CD14-positive monocyte (primary cell): ENCODE results near the gene TOGARAM2. TPM values are rescaled to one million over a fixed set of nuclear protein-coding genes. Genes with fewer than 3 reads are reported as not detected.

Source experiments
- DNase-seq, 3 donors: peaks; one replicate each; pipeline ENCODE4 v3.0.0-alpha.2; 2011 to 2022
- H2AFZ ChIP-seq: 2 replicates; pipeline ENCODE4 v1.6.0; 2012; ENCODE audit warnings: mild to moderate bottlenecking, low read depth, low read length, inconsistent platforms; ENCODE audit not compliant: insufficient read depth, poor library complexity, severe bottlenecking
- H3K27ac ChIP-seq, 2 donors: 1 replicate in 1 of 2; 2 replicates in 1 of 2; pipeline ENCODE4 v1.5.1; 2012 to 2013; ENCODE audit warnings: low read length in 2 of 2, control low read depth in 1 of 2, inconsistent platforms in 1 of 2, low read depth in 1 of 2, mild to moderate bottlenecking in 1 of 2
- H3K27me3 ChIP-seq, 2 donors: one replicate each; pipeline versions ENCODE4 v1.6.0 to v1.6.1; 2011 to 2013; ENCODE audit warnings: low read length in 2 of 2; ENCODE audit not compliant: control insufficient read depth in 2 of 2, insufficient read depth in 2 of 2
- H3K36me3 ChIP-seq, 2 donors: replicated peaks in 1 of 2; 1 replicate in 1 of 2; 2 replicates in 1 of 2; pipeline versions ENCODE4 v1.5.1 to v1.6.1; 2012 to 2013; ENCODE audit warnings: low read length in 2 of 2, control low read depth in 1 of 2, inconsistent platforms in 1 of 2, mild to moderate bottlenecking in 1 of 2; ENCODE audit not compliant: insufficient read depth in 2 of 2, control insufficient read depth in 1 of 2
- H3K4me1 ChIP-seq, 2 donors: 1 replicate in 1 of 2; 2 replicates in 1 of 2; pipeline versions ENCODE4 v1.5.1 to v1.6.1; 2012 to 2013; ENCODE audit warnings: low read length in 2 of 2, control low read depth in 1 of 2, inconsistent platforms in 1 of 2, mild to moderate bottlenecking in 1 of 2, moderate library complexity in 1 of 2; ENCODE audit not compliant: insufficient read depth in 2 of 2, control insufficient read depth in 1 of 2
- H3K4me2 ChIP-seq: replicated peaks from 2 replicates; pipeline ENCODE3; 2012; ENCODE audit warnings: low read length, moderate library complexity, mild to moderate bottlenecking; ENCODE audit not compliant: poor library complexity, severe bottlenecking; ENCODE audit errors: extremely low read depth
- H3K4me3 ChIP-seq, 3 experiments: fragments of 200-600 bp in 1 of 3; sonication (generic) in 1 of 3; replicated peaks in 1 of 3; 1 replicate in 2 of 3; 2 replicates in 1 of 3; pipeline ENCODE4 v1.5.1; 2011 to 2013; ENCODE audit warnings: low read length in 3 of 3, mild to moderate bottlenecking in 3 of 3, control low read depth in 2 of 3, low read depth in 2 of 3, inconsistent platforms in 1 of 3, moderate library complexity in 1 of 3
- H3K79me2 ChIP-seq: 2 replicates; pipeline ENCODE4 v1.6.0; 2012; ENCODE audit warnings: mild to moderate bottlenecking, control low read depth, inconsistent platforms, low read length, moderate library complexity; ENCODE audit not compliant: insufficient read depth
- H3K9ac ChIP-seq: 2 replicates; pipeline ENCODE4 v1.6.0; 2017; ENCODE audit warnings: low read length, mild to moderate bottlenecking; ENCODE audit not compliant: insufficient read depth, poor library complexity, severe bottlenecking
- H3K9me3 ChIP-seq, 2 donors: replicated peaks in 1 of 2; 1 replicate in 1 of 2; 2 replicates in 1 of 2; pipeline versions ENCODE4 v1.5.1 to v1.6.1; 2012 to 2013; ENCODE audit warnings: low read length in 2 of 2, control low read depth in 1 of 2; ENCODE audit not compliant: control insufficient read depth in 1 of 2, insufficient read depth in 1 of 2
- H4K20me1 ChIP-seq: 2 replicates; pipeline ENCODE4 v1.6.0; 2012; ENCODE audit warnings: mild to moderate bottlenecking, low read length, control low read depth, moderate library complexity; ENCODE audit not compliant: insufficient read depth
- H3K27ac Mint-ChIP-seq, 7 donors: one replicate each; pipeline ENCODE4 v1.8.0; 2020; ENCODE audit warnings: mild to moderate bottlenecking in 7 of 7, mixed read lengths in 7 of 7, moderate library complexity in 6 of 7, inconsistent platforms in 2 of 7
- H3K27me3 Mint-ChIP-seq, 3 donors: one replicate each; pipeline ENCODE4 v1.8.0; 2021 to 2022; ENCODE audit warnings: low read depth in 3 of 3, mild to moderate bottlenecking in 3 of 3, mixed read lengths in 3 of 3, moderate library complexity in 3 of 3, inconsistent platforms in 1 of 3
- H3K36me3 Mint-ChIP-seq, 2 donors: one replicate each; pipeline ENCODE4 v1.8.0; 2020; ENCODE audit warnings: mixed read lengths in 2 of 2, inconsistent platforms in 1 of 2, mild to moderate bottlenecking in 1 of 2
- H3K4me1 Mint-ChIP-seq: one replicate; pipeline ENCODE4 v1.8.0; 2020; ENCODE audit warnings: mild to moderate bottlenecking, mixed read lengths
- H3K4me3 Mint-ChIP-seq, 2 donors: one replicate each; pipeline ENCODE4 v1.8.0; 2020; ENCODE audit warnings: mild to moderate bottlenecking in 2 of 2, mixed read lengths in 2 of 2, moderate library complexity in 1 of 2
- H3K9me3 Mint-ChIP-seq, 7 donors: one replicate each; pipeline ENCODE4 v1.8.0; 2020 to 2022; ENCODE audit warnings: mixed read lengths in 7 of 7, mild to moderate bottlenecking in 6 of 7, moderate library complexity in 6 of 7, inconsistent platforms in 2 of 7
- WGBS: methylation state at CpG from one replicate; pipeline ENCODE4 v1.1.5; 2013; ENCODE audit warnings: missing lambda C conversion rate; ENCODE audit not compliant: insufficient coverage; 5-methylcytosine and 5-hydroxymethylcytosine counted together
- intact Hi-C, 2 donors: fragments of 100-400 bp; cut with micrococcal nuclease; formaldehyde crosslinking; loops; one replicate each; pipeline versions ENCODE4 v1.15.0 to v1.15.1; 2023
- polyA plus RNA-seq, 3 donors: library from polyadenylated mRNA; depleted of rRNA in 1 of 3; unstranded in 2 of 3; stranded (reverse) in 1 of 3; fragments of 300-500 nt in 2 of 3; fragments of >200 nt in 1 of 3; fragmentation: Illumina TruSeq in 2 of 3; gene quantifications; 1 replicate in 2 of 3; 2 replicates in 1 of 3; pipeline ENCODE4 v1.2.3, GENCODE V29; 2012 to 2021
- TF ChIP-seq, protein P1 (sequence below): fragments of 200-600 bp; IDR thresholded peaks from one replicate; pipeline ENCODE4 v1.8.0; 2022; ENCODE audit warnings: antibody characterized with exemption, mild to moderate bottlenecking

TOGARAM2 gene
- polyA plus RNA-seq, 3 donors, result 0.23 to 5.5 TPM; not detected in 1

- intact Hi-C loops, result loop anchor here in 1 of 2 donors (10.0 kb wide), 1 partner anchor 50 kb away; the partner anchor contains the start of gene TOGARAM2
- Mint-ChIP-seq H3K27ac (no peak overlapping the region), H3K36me3 (no peaks in the 10 kb centered on the region), H3K9me3 (peaks cover 0 to 3% (median 0%) of the 10 kb centered on the region in 7 donors), H3K27me3 (peaks cover 0 to 10% (median 4%) of the 10 kb centered on the region in 3 donors), H3K4me3 (no peak overlapping the region), H3K4me1 (peaks cover 11% of the 10 kb centered on the region)
- no peak overlapping the region for H2AFZ ChIP-seq
- H3K9ac ChIP-seq, result no peak overlapping the region
- no peaks in the 10 kb centered on the region for H4K20me1 ChIP-seq
- no peak overlapping the region for H3K27ac ChIP-seq
- H3K27me3 ChIP-seq, result no peaks in the 10 kb centered on the region
- no peaks in the 10 kb centered on the region for H3K36me3 ChIP-seq
- peaks cover 0 to 9% of the 10 kb centered on the region in 2 donors for H3K4me1 ChIP-seq
- H3K4me3 ChIP-seq, result no peak overlapping the region
- DNase-seq, result no peak
- H3K4me2 ChIP-seq, result no peak overlapping the region
- H3K79me2 ChIP-seq, result no peaks in the 10 kb centered on the region
- 83% methylated on average over 13 of the region's 17 CpGs for WGBS
- H3K9me3 ChIP-seq, result no peaks in the 10 kb centered on the region
- TF ChIP-seq, protein P1, sequence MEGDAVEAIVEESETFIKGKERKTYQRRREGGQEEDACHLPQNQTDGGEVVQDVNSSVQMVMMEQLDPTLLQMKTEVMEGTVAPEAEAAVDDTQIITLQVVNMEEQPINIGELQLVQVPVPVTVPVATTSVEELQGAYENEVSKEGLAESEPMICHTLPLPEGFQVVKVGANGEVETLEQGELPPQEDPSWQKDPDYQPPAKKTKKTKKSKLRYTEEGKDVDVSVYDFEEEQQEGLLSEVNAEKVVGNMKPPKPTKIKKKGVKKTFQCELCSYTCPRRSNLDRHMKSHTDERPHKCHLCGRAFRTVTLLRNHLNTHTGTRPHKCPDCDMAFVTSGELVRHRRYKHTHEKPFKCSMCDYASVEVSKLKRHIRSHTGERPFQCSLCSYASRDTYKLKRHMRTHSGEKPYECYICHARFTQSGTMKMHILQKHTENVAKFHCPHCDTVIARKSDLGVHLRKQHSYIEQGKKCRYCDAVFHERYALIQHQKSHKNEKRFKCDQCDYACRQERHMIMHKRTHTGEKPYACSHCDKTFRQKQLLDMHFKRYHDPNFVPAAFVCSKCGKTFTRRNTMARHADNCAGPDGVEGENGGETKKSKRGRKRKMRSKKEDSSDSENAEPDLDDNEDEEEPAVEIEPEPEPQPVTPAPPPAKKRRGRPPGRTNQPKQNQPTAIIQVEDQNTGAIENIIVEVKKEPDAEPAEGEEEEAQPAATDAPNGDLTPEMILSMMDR, result no peak
These were observed 54.1 kb downstream of the TOGARAM2 start for GRCh38 chr2:29035016-29035745.

- H2AFZ ChIP-seq, result no peak overlapping the region
- H3K36me3 ChIP-seq, result no peaks in the 10 kb centered on the region
- intact Hi-C loops, result loop anchor here in 1 of 2 donors (10.0 kb wide), 1 partner anchor 55 kb away; the partner anchor contains the start of gene TOGARAM2
- Mint-ChIP-seq H3K4me1 (peaks cover 3% of the 10 kb centered on the region), H3K27me3 (peaks cover 0 to 7% (median 4%) of the 10 kb centered on the region in 3 donors), H3K36me3 (no peaks in the 10 kb centered on the region), H3K9me3 (no peaks in the 10 kb centered on the region), H3K4me3 (no peak overlapping the region), H3K27ac (no peak overlapping the region)
- H3K9ac ChIP-seq, result no peak overlapping the region
- no peak overlapping the region for H3K4me2 ChIP-seq
- H3K79me2 ChIP-seq, result no peaks in the 10 kb centered on the region
- TF ChIP-seq, protein P1, result no peak
- H3K27me3 ChIP-seq, result no peaks in the 10 kb centered on the region
- DNase-seq, result no peak
- no CpG with 5 or more reads among the region's 4 CpGs for WGBS
- no peak overlapping the region for H3K4me3 ChIP-seq
- no peaks in the 10 kb centered on the region for H4K20me1 ChIP-seq
- peaks cover 0 to 4% of the 10 kb centered on the region in 2 donors for H3K4me1 ChIP-seq
- no peak overlapping the region for H3K27ac ChIP-seq
- H3K9me3 ChIP-seq, result no peaks in the 10 kb centered on the region
These were observed 58.8 kb downstream of the TOGARAM2 start for GRCh38 chr2:29039718-29040480.
